DMS153 (cell line): ENCODE results near the gene ATG9B.

ENCODE experiments used
- DNase-seq: peaks from one replicate; lab custom pipeline; 2025; lab: John Stamatoyannopoulos, UW

Gene ATG9B

DNA sequence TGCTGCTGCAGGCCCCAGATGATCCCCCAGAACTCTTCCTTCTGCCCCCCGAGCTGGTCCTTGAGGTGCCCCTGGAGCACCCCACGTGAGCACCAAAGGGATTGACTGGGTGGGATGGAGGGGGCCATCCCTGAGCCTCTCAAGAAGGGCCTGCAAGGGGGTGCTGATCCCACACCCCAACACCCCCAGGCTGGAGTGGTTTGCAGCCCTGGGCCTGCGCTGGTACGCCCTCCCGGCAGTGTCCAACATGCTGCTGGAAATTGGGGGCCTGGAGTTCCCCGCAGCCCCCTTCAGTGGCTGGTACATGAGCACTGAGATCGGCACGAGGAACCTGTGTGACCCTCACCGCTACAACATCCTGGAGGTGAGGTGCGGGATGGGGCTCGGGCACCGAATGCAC lies 25.3 kb downstream of the ATG9B start:
- DNase-seq = no peak

DNA sequence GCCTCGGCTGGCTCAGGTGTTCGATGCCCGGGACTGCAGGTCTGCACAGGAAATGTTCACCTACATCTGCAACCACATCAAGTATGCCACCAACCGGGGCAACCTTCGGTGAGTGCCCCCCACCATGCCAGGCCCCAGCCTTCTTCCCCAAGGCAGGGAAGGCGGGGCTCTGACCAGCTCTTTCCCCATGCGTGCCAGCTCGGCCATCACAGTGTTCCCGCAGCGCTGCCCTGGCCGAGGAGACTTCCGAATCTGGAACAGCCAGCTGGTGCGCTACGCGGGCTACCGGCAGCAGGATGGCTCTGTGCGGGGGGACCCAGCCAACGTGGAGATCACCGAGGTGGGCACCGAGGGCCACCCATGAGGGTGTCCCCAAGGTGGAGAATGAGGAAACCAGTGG lies 26.0 kb downstream of the ATG9B start:
- no peak for DNase-seq

DNA sequence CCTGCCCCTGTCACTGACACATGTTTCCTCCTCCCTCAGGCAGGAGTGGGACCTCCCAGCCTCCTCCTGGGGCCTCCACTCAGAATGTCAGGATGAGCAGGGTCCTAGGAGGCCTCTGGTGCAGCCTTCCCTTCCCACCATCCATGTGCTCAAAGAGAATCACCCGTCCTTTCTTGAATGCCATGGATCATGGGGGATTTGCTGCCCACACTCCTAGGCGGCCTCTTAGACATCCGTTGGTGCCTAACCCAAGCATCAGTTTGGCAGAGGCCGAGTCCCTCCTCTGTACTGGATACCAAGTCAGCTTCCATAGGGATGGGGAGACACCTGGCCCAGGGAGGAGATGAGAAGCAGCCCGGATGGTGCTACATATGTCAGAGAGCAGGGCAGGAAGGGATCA lies 26.5 kb downstream of the ATG9B start:
- no peak for DNase-seq

DNA sequence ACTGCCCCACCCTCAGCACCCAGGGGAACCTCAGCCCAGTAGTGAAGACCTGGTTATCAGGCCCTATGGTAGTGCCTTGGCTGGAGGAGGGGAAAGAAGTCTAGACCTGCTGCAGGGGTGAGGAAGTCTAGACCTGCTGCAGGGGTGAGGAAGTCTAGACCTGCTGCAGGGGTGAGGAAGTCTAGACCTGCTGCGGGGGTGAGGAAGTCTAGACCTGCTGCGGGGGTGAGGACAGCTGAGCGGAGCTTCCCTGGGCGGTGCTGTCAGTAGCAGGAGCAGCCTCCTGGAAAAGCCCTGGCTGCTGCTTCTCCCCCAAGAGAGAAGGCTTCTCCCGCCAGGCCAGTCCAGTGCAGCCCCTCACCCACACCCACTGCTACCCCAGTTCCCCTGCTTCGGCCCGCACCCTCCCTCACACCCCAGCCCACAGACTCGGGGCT lies 27.2 kb downstream of the ATG9B start:
- DNase-seq = no peak

DNA sequence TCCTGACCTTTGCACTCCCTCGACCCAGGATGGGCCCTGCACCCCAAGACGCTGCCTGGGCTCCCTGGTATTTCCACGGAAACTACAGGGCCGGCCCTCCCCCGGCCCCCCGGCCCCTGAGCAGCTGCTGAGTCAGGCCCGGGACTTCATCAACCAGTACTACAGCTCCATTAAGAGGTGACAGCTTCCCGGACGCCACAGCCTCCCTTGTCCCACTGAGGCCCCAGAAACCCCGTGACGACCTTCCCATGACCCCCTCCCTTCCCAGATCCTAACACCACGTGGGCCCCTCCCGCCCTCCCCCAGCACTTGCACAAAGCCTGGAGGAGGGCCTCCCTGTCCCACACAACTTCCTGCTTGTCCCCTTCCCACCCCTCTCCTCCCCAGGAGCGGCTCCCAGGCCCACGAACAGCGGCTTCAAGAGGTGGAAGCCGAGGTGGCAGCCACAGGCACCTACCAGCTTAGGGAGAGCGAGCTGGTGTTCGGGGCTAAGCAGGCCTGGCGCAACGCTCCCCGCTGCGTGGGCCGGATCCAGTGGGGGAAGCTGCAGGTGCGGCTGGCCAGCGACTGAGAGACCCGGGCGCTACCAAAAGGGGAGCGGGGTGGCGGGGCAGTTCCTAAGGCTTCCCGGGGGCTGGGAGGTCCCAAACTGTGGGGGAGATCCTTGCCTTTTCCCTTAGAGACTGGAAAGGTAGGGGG lies 27.8 kb downstream of the ATG9B start:
- no peak for DNase-seq

DNA sequence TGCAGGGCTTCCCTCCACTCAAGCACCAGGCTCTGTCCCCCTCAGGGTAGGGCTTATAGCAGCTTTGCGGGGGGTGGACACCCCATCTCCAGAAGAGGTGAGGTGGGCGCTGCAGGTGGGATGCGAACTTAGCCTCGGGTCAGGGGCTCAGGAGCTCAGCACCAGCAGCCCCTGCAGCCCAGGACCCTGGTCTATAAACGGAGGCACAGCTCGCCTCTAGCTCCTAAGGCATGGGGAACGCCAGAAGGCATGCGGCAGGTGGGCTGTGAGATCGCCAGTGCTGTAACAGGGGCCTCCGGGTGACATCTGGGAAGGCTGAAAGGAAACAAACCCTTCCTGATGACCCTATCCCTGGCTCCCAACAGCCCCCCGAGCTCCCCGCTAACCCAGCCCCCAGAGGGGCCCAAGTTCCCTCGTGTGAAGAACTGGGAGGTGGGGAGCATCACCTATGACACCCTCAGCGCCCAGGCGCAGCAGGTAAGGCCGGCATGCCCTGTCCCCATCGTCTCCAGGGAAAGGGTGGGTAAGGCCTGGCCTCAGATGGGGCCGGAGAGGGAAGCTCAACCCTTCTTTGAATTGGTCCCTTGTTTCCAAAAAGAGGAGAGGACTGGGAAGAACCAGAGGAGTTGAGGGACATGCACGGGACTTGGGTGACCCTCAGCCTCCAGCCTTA lies 29.3 kb downstream of the ATG9B start:
- DNase-seq = no peak

DNA sequence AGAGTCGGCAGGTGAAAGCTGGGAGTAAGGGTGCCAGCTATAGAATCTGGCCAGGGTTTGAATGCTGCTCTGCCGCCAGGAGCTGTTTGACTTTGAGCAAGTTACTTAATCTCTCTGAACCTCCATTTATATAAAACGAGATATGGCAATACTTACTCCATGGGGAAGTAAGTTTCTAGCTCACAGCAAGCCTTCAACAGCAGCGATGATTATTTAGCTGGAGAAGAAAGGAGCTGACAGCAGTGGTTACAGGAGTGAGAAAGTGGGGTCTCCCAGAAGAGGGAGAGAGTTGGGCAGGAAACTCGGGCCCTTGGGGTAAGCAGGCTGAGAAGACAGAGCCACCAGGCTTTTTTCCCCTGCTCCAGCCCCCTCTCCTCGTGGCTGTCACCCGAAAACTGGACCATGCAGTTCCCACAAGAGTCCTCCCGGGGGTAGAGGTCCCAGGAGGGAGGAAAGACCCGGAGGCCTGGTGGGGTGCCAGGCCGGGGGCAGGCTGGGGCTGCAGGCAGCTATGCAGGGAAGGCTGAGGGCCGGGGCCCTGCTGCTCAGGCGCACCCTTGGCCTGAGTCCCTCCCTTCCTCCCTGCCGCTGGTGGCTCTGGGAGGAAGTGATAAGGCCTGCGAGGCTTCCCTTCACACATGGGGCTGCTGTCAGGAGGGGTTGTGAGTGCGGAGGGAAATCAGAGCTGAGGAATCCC lies 30.0 kb downstream of the ATG9B start:
- no peak for DNase-seq

DNA sequence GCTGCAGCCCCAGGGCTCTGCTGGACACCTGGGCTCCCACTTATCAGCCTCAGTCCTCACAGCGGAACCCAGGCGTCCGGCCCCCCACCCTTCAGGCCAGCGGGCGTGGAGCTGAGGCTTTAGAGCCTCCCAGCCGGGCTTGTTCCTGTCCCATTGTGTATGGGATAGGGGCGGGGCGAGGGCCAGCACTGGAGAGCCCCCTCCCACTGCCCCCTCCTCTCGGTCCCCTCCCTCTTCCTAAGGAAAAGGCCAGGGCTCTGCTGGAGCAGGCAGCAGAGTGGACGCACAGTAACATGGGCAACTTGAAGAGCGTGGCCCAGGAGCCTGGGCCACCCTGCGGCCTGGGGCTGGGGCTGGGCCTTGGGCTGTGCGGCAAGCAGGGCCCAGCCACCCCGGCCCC lies 30.8 kb downstream of the ATG9B start:
- DNase-seq = no peak

DNA sequence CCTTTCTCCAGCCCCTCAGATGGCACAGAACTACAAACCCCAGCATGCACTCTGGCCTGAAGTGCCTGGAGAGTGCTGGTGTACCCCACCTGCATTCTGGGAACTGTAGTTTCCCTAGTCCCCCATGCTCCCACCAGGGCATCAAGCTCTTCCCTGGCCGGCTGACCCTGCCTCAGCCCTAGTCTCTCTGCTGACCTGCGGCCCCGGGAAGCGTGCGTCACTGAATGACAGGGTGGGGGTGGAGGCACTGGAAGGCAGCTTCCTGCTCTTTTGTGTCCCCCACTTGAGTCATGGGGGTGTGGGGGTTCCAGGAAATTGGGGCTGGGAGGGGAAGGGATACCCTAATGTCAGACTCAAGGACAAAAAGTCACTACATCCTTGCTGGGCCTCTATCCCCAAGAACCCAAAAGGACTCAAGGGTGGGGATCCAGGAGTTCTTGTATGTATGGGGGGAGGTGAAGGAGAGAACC lies 31.4 kb downstream of the ATG9B start:
- DNase-seq = no peak

DNA sequence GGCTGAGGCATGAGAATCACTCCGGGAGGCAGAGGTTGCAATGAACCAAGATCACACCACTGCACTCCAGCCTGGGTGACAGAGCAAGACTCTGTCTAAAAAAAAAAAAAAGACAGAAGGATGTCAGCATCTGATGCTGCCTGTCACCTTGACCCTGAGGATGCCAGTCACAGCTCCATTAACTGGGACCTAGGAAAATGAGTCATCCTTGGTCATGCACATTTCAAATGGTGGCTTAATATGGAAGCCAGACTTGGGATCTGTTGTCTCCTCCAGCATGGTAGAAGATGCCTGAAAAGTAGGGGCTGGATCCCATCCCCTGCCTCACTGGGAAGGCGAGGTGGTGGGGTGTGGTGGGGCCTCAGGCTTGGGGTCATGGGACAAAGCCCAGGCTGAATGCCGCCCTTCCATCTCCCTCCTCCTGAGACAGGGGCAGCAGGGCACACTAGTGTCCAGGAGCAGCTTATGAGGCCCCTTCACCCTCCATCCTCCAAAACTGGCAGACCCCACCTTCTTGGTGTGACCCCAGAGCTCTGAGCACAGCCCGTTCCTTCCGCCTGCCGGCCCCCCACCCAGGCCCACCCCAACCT lies 32.1 kb downstream of the ATG9B start:
- DNase-seq = no peak

DNA sequence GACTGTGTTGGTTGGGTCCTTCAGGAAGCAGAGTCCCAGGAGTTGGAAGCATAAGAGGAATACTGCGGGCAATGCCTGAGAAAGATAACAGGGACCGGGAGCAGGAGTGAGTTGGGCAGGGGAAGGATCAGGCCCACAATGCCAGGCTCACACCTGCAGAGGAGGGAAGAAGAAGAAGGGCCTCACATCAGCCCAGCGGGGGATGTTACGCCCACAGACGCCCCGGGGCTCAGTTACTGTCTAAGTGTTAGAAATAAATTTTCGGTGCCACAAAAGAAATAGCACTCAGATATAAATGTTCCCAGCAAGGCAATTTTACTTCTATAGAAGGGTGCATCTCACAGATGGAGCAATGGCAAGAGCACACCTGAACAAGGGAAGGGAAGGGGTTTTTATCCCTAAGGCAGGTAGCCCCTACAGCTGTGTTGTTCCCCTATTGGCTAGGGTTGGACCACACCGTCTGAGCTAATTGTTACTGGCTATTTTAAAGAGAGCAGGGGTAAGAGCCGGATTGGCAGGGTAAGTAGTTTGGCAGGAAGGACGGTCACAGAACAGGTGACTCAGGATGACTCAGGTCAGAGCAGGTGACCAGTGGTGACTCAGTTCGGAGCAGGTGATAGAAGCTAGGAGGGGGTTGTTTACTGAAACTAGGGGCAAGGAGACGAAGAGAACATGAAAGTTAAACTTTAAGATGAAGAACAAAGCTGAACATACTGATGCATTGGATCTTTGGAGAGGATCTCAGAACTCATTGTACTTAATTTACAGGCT lies 33.7 kb downstream of the ATG9B start, which contains the start of gene NOS3:
Gene NOS3 (plus strand): TSS at position 602 of the 771 bp plus-strand sequence. CDS start 2,787 bp downstream, outside the sequence.
- DNase-seq = no peak

DNA sequence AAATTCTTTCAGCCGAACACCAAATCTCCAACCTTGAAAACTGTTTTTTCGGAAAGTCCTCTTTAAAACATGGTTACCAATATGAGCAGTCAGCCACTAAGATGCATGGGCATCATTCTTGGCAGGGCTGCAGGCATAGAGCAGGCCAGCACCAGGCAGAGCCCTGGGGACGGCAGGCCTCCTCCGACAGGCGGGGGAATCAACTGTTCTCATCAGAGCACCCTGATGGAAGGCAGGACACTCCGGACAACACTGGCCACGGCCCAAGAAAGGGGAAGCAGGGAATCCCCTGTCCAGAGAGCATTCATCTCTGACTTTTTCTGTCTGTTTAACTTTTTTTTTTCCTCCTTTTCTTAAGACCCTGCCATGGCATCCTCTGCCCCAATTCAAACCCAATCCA lies 34.8 kb downstream of the ATG9B start:
- no peak for DNase-seq

DNA sequence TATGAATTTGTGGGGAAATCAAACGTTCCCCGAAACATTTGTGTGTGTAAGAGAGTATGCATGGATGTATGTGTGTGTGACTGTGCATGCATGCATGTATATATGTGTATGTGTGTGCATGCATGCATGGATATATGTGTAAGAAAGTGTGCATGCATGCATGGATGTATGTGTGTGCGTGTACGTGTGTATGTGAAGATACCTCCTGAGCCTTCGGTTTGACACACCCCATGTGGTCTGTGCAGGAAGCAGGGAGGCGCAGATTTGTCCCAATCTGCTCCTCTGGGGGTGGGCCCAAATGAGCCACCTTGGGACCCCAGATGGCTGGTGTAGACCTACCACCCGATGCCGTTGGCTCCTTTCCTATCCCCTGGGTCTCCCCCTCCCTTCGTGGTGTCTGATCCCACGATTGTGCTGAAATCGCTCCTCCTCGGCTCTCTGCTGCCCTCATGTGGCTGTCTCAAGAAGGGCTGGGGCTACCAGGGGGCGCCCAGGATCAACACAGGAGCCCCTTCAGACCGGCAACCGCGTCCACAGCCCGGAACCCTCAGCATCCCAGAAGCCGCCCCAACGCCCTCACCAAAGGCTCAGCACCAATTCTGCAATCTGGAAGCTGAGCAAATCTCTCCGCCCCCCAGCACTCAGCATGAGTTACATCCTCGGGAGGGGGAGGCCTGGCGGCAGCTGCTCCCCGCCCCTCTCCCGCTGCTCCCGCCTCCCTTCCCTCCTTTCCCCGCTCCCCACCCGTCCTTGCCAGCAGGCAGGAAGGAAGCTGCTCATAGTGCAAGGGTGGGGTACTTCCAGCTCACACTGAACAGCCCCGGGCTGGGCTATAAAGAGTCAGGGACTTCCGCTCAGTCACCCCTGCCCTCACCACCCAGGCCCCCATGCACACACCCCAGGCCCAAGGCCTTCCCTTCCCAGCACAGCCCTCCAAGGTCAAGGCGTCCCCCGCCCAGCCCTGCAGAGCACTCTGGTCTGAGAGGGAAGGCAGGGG lies 35.8 kb downstream of the ATG9B start:
- peak; percentile 57 for DNase-seq

DNA sequence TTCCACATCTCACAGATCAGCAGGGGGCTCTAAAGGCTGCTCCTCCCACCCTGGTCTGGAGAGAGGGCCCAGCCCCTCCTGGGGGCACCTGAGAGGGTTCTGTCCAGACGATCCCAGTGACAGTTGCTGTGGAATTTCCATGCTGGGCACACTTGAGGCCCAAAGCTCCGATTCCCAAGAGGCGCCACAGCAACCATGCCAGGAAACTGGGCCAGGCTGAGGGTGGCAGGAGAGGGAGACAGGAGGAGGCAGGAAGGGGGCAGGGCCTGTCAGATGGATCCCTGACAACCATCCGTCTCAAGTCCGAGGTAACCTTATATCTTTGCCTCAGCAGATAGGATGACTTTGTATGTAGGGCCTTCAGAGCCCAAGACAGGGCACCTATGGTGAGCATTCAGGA lies 37.7 kb downstream of the ATG9B start:
- no peak for DNase-seq

DNA sequence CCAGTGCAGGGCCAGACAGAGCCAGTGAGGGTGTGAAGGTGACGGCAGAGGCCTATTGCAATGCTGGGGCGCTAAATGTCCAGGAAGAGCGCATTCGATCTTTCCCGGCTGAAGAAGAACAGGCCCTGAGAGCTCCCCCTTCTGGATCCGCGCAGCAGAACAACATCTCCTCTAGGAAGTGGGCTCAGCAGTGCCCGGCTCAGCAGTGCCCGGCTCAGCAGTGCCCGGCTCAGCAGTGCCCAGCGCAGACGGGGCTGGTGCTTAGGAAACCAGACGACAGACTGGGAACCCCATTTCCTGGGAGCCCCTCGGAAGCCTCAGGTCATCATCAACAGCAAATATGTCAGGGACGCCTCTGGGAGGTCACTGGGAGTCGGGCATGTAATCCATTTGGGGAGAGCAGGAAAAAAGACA lies 38.2 kb downstream of the ATG9B start:
- DNase-seq = peak; percentile 58

DNA sequence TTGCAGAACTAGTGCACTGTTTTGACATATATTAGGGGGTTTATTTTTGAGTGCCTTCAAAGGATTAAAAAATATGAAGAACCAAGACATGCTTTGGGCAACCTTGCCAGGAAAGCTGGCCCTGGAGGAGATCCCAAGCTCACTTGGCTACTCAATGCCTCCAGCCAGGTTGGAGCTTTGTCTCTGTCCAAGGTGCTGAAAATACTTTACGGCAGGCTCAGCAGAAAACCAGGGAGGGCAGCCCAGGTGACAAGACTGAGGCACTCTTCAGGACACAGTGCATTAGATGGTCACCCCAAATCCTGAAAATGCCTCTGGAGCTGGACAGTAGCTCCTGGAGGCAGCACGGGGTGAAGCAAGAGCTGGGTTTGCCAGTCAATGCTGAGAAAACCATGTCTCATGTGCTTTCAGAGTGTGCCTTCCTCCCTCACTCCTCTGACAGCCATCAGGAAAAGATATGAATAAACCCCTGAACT lies 40.4 kb downstream of the ATG9B start:
- no peak for DNase-seq

DNA sequence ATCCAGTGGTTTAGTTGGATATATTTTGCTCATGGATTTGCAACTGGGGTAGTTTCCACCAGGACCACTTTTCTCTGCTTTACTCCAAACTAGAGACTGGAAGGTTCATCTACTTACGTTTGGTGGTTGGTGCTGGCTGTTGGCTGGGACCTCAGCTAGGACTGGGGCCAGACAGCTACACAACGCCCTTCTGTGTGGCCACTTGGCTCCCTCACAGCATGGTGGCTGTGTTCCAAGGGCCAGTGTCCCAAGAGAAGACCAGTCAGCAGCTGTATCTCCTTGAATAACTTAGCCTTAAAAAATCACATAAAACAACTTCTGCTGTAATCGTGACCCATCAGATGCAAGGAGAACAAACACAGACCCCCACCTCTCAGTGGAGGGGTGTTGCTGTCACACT lies 41.9 kb downstream of the ATG9B start:
- no peak for DNase-seq

DNA sequence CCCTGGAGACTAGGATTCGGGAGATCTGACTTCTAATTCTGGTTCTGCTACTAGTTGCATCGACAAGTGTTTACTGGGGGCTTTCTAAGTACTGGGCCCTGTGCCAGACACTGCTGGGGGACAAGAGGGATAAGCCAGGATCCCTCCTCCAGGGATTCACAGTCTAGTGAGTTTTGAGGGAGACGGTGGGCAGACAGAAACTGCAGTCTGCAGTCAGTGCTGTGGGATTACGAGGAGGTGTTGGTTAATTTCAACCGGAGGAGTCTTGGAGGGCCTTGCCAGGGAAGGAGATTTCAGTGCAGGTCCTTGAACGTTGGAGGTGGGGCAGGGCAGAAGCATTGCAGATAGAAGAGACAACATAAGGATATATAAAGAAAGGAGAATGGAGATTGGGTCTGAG lies 42.6 kb downstream of the ATG9B start:
- DNase-seq = no peak

DNA sequence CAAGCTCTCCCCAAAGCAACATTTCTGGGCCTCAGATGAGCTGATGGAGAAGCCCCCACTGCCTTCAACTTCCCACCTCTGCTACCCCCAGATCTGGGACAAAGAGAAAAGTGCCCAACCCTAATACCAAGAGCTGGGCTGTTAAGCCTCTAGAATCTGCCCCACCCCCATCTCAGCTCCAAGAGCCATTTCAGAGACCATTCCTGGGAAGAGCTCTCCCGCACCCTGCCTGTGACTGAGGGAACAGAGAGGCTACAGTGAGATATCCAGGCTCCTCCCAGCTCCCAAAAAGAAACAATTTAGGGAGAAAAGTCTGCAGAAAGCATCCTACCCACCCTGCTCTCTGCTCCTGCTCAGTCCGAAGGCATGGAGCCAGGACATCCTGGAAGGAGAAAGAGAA lies 43.6 kb downstream of the ATG9B start:
- no peak for DNase-seq

DNA sequence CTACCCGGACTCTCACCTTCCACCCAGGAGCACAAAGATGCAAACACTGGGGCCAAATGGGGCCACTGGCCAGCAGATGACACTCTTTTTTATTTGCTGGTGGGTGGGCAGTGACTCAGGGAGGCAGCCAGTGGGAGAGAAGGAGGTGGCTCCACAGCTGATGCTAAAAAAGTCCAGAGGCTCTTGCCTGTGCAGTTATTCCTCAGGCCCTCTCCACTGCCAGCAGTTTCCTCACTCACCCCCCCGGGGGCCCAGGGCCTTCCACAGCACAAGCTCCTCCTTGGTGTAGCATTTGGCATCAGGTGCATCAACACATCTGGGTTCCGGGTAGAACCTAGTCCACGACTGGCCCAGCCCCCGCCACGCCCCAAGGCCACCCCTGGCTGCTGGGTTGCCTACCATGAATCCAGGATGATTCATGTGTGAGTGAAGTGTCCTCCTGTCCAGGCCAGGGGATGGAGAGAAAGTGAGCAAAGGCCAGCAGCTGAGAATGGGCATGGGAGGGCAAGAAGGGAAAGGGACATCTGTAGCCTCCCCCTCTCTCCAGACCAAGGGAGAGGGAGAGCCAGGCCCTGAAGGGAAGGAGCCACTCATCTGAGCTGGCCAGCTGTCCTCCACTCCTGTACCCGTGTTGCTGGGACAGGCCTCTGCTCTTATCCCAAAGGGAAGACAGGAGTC lies 44.4 kb downstream of the ATG9B start:
- DNase-seq = no peak
